T-cell (primary cell): Measurements from ENCODE around the gene SERPINA9. TPM values are rescaled to one million over a fixed set of nuclear protein-coding genes. Genes with fewer than 3 reads are reported as not detected.

Source experiments
- ATAC-seq, 4 experiments: fragments of 200-7000 bp in 3 of 4; fragments of 150-1000 bp in 1 of 4; cut with Tn5 transposase; replicated peaks in 1 of 4; 1 replicate in 3 of 4; 2 replicates in 1 of 4; pipeline ENCODE4 v1.10.0; 2021; ENCODE audit warnings: moderate library complexity in 3 of 4, mild to moderate bottlenecking in 2 of 4, moderate number of reproducible peaks in 1 of 4
- CTCF ChIA-PET, 2 donors: fragments of 300-600 bp; sonication (Branson Sonifier 250); formaldehyde crosslinking; loops; one replicate each; lab custom pipeline; 2022; ENCODE audit warnings: antibody characterized with exemption in 2 of 2; lab: Charles Lee
- POLR2A ChIA-PET, 2 donors: fragments of 300-600 bp; sonication (Branson Sonifier 250); formaldehyde crosslinking; loops; one replicate each; lab custom pipeline; 2022; ENCODE audit warnings: antibody characterized with exemption in 2 of 2; lab: Charles Lee
- DNase-seq, 35 experiments: peaks; one replicate each; pipeline versions ENCODE4 v3.0.0 to v3.0.0-alpha.2; 2013 to 2023
- H3K27ac ChIP-seq: one replicate; pipeline ENCODE4 v1.5.1; 2013; ENCODE audit warnings: low read length
- H3K27me3 ChIP-seq, 2 experiments: replicated peaks in 1 of 2; 1 replicate in 1 of 2; 2 replicates in 1 of 2; pipeline versions ENCODE4 v1.6.1 to v1.7.0; 2013; ENCODE audit warnings: low read length in 1 of 2, mixed read lengths in 1 of 2; ENCODE audit not compliant: control insufficient read depth in 2 of 2, insufficient read depth in 2 of 2; ENCODE audit errors: extremely low read depth in 1 of 2
- H3K36me3 ChIP-seq, 2 donors: 1 replicate in 1 of 2; 2 replicates in 1 of 2; pipeline versions ENCODE4 v1.6.1 to v1.7.0; 2013; ENCODE audit warnings: low read length in 1 of 2; ENCODE audit not compliant: control insufficient read depth in 2 of 2, insufficient read depth in 1 of 2; ENCODE audit errors: extremely low read depth in 1 of 2
- H3K4me1 ChIP-seq, 2 experiments: 1 replicate in 1 of 2; 2 replicates in 1 of 2; pipeline versions ENCODE4 v1.6.1 to v1.7.0; 2013; ENCODE audit warnings: low read length in 2 of 2, mixed read lengths in 1 of 2; ENCODE audit not compliant: insufficient read depth in 2 of 2, control insufficient read depth in 1 of 2; ENCODE audit errors: extremely low read depth in 1 of 2
- H3K4me3 ChIP-seq, 2 donors: 1 replicate in 1 of 2; 2 replicates in 1 of 2; pipeline versions ENCODE4 v1.5.1 to v1.7.0; 2013; ENCODE audit warnings: mild to moderate bottlenecking in 2 of 2, low read length in 1 of 2, moderate library complexity in 1 of 2; ENCODE audit not compliant: control insufficient read depth in 1 of 2; ENCODE audit errors: extremely low read depth in 1 of 2
- H3K9me3 ChIP-seq: 2 replicates; pipeline ENCODE4 v1.7.0; 2013
- H3K27ac Mint-ChIP-seq, 2 donors: one replicate each; pipeline ENCODE4 v1.8.0; 2020 to 2021; ENCODE audit warnings: mild to moderate bottlenecking in 2 of 2, mixed read lengths in 2 of 2
- H3K27me3 Mint-ChIP-seq, 2 donors: one replicate each; pipeline ENCODE4 v1.8.0; 2021 to 2022; ENCODE audit warnings: mixed read lengths in 2 of 2
- H3K36me3 Mint-ChIP-seq: one replicate; pipeline ENCODE4 v1.8.0; 2021; ENCODE audit warnings: mixed read lengths
- H3K4me1 Mint-ChIP-seq, 3 donors: one replicate each; pipeline ENCODE4 v1.8.0; 2020 to 2022; ENCODE audit warnings: mixed read lengths in 3 of 3, mild to moderate bottlenecking in 1 of 3
- H3K4me3 Mint-ChIP-seq, 3 donors: one replicate each; pipeline ENCODE4 v1.8.0; 2020 to 2022; ENCODE audit warnings: mild to moderate bottlenecking in 3 of 3, mixed read lengths in 3 of 3, moderate library complexity in 3 of 3
- H3K9me3 Mint-ChIP-seq, 3 donors: one replicate each; pipeline ENCODE4 v1.8.0; 2020 to 2022; ENCODE audit warnings: mixed read lengths in 3 of 3
- WGBS: methylation state at CpG from one replicate; pipeline ENCODE4 v1.1.5; 2013; ENCODE audit warnings: missing lambda C conversion rate; ENCODE audit not compliant: insufficient coverage; 5-methylcytosine and 5-hydroxymethylcytosine counted together
- total RNA-seq, 35 experiments: library from RNA in 6 of 35; stranded (reverse) in 6 of 35; fragments of 120-200 nt in 1 of 35; gene quantifications; one replicate each; pipeline versions ENCODE4 v1.2.1 to v1.2.4 and lab custom pipeline; 2013 to 2026

SERPINA9 gene
- total RNA-seq, 5 donors from 2014 or later (not counting 1 experiment from before 2014, with no cell fraction given) = not detected

DNA sequence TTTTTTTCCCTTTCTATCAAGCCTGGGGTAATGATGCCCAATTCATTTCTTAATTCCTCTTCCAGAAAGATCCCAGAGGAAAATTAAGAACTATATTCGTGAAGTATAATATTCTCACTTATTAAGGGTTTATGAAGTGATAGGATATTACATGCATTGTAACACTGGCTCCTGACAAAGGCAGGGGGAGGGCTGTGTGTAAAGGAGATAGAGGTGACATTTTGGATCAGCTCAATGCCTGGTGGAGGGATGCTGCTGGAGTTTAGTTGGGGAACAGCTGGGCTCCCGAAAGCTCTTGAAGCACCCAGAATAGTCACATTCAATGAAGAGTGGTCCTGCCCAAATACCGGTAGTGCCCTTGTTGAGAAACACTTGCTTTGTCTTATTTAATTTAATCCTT, 24.2 kb downstream of the SERPINA9 start:
- Histone ChIP-seq H3K9me3 (no peaks in the 10 kb centered on the region), H3K27me3 (peaks cover 0 to 11% of the 10 kb centered on the region in 2 experiments), H3K4me1 (no peaks in the 10 kb centered on the region), H3K36me3 (no peaks in the 10 kb centered on the region), H3K4me3 (no peak overlapping the region), H3K27ac (no peak overlapping the region)
- POLR2A ChIA-PET = no interaction called here
- Mint-ChIP-seq H3K9me3 (peaks cover 0 to 11% (median 8%) of the 10 kb centered on the region in 3 donors), H3K27me3 (peaks cover 4 to 18% of the 10 kb centered on the region in 2 donors), H3K27ac (no peak overlapping the region), H3K4me1 (no peaks in the 10 kb centered on the region), H3K36me3 (no peaks in the 10 kb centered on the region), H3K4me3 (no peak overlapping the region)
- DNase-seq (no peak), ATAC-seq (no peak)
- no CpG with 5 or more reads among the region's 3 CpGs for WGBS
- CTCF ChIA-PET = no interaction called here

DNA sequence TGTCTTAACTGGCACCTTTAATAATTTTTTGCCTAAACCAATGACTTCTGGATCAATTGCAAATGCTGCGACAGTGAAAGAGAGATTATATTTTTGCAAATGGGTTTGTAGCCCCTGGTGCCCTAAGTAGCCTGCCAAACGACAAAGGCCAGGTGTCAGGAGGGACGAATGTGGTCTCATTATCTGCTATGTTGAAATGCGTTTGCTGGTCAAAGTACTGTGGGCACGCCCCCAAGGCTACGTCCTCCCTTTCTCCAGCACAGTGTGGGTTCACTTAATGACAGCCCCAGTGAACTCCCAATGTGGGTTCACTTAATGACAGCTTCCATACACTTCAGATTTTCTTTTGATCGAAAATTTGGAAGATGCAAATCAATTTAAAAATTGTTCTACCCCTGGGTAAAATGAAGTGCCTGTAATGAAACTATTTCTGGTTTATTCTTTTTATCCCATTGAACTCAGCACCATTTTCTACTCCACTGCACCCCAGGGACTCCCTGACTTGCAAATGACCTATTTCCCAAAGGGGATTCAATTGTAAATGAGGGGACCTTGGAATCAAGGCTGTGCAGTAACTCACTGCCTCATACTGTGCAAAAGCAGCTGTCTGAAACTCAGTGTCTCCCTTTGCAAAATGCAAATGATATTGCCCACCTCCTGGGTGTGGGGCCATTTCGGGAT, 24.8 kb downstream of the SERPINA9 start:
- WGBS = 49% methylated on average over 3 of the region's 8 CpGs
- peaks cover 0 to 9% (median 8%) of the 10 kb centered on the region in 3 donors for H3K9me3 Mint-ChIP-seq
- no peak overlapping the region for H3K4me3 ChIP-seq
- CTCF ChIA-PET = no interaction called here
- H3K27ac Mint-ChIP-seq = no peak overlapping the region
- DNase-seq = no peak
- POLR2A ChIA-PET = no interaction called here
- H3K36me3 ChIP-seq = no peaks in the 10 kb centered on the region
- H3K4me1 Mint-ChIP-seq = no peaks in the 10 kb centered on the region
- H3K27ac ChIP-seq = no peak overlapping the region
- peaks cover 0 to 11% of the 10 kb centered on the region in 2 experiments for H3K27me3 ChIP-seq
- H3K36me3 Mint-ChIP-seq = no peaks in the 10 kb centered on the region
- H3K9me3 ChIP-seq = no peaks in the 10 kb centered on the region
- no peaks in the 10 kb centered on the region for H3K4me1 ChIP-seq
- no peak for ATAC-seq
- no peak overlapping the region for H3K4me3 Mint-ChIP-seq
- H3K27me3 Mint-ChIP-seq = peaks cover 3 to 18% of the 10 kb centered on the region in 2 donors

DNA sequence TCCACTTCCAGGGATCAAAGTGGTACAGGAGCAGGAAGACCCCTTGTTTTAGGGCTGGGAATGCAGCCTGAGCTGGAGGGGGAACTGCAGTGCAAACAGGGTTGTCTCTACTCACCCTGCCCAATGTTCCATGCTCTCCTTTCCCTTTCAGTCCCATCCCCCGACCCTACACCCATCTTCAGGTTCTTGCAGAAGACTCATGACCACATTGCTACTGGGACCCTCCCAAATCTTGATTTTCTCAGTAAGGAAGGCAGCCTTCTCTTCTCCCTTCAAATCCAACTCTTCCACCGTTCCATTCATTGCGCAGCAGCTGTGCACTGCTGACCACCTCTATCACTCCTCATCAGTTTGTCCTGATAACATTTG, 25.3 kb downstream of the SERPINA9 start:
- no peak for DNase-seq
- Histone ChIP-seq H3K36me3 (no peaks in the 10 kb centered on the region), H3K27me3 (peaks cover 0 to 11% of the 10 kb centered on the region in 2 experiments), H3K4me1 (no peaks in the 10 kb centered on the region), H3K9me3 (no peaks in the 10 kb centered on the region), H3K27ac (no peak overlapping the region), H3K4me3 (no peak overlapping the region)
- Mint-ChIP-seq H3K4me1 (no peaks in the 10 kb centered on the region), H3K27me3 (peaks cover 3 to 18% of the 10 kb centered on the region in 2 donors), H3K36me3 (no peaks in the 10 kb centered on the region), H3K4me3 (no peak overlapping the region), H3K27ac (no peak overlapping the region), H3K9me3 (peaks cover 0 to 11% (median 4%) of the 10 kb centered on the region in 3 donors)
- ChIA-PET POLR2A (no interaction called here), CTCF (no interaction called here)
- 42% methylated on average over 2 of the region's 3 CpGs for WGBS
- ATAC-seq = no peak

DNA sequence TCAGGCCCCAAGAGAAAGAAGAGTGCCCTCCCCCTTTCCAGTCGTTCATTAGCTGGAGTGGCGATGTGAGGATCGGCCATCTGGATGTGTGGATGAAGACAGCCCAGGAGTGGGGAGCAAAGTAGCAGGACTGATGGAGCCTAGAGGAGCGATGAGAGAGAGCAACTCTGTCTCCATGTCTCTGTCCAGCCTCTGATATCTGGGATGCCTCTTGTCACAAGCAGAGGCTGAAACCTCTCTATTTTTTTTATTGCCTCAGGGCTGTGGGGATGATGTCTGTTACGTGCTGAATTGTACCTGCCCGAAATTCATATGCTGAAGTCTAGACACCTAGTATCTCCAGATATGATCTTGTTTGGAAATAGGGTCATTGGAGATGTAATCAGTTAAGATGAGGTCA, 26.1 kb downstream of the SERPINA9 start:
- no peaks in the 10 kb centered on the region for H3K36me3 ChIP-seq
- Mint-ChIP-seq H3K27me3 (peaks cover 3 to 18% of the 10 kb centered on the region in 2 donors), H3K9me3 (peaks cover 0 to 11% (median 4%) of the 10 kb centered on the region in 3 donors), H3K36me3 (no peaks in the 10 kb centered on the region), H3K27ac (no peak overlapping the region), H3K4me3 (no peak overlapping the region), H3K4me1 (no peaks in the 10 kb centered on the region)
- no peak for ATAC-seq
- 83% methylated on average over 2 of the region's 6 CpGs for WGBS
- H3K27me3 ChIP-seq = peaks cover 0 to 11% of the 10 kb centered on the region in 2 experiments
- H3K4me1 ChIP-seq = no peaks in the 10 kb centered on the region
- POLR2A ChIA-PET = interaction anchor here in 1 of 2 donors (0.6 to 0.7 kb wide), 2 partner anchors 22 to 210 kb away, joined by 8 to 12 read pairs; no protein-coding TSS in a partner anchor
- no peaks in the 10 kb centered on the region for H3K9me3 ChIP-seq
- CTCF ChIA-PET = no interaction called here
- no peak overlapping the region for H3K4me3 ChIP-seq
- no peak for DNase-seq
- no peak overlapping the region for H3K27ac ChIP-seq

DNA sequence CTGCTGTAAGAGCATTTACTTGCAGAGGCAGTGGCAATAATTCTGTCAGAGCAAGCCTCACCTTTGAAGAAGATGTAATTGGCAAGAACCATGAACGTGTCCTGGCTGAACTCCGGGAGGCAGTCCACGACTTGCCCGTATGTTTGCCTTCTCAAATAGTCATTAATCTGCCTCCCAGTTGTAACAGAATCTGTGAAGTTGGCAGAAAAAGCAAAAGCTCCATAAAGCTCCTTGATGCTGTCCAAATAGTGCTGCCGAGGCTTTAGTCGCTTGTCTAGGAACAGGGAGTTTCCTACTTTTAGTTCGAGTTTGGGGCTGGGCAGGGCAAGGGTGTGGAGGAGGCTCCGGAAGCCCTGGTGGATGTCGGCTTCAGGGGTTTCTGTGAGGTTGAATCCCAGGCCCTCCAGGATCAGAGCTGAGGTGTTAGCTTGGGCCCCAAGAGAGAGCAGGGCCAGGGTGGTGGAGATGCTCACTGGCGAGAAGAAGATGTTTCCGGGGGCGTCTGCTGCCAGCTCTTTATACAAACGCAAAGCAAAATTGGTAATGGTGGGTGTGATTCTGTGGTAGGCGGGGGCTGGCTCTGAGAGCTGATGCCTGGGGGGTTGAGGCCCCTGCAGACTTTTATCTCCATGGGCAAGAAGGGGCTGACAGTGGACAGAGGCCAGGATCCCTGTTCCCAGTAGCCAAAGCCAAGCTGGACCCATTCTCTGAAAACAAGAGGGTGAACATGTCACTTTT, 27.8 kb downstream of the SERPINA9 start:
- ATAC-seq (no peak), DNase-seq (no peak)
- Mint-ChIP-seq H3K27ac (no peak overlapping the region), H3K9me3 (peaks cover 0 to 3% (median 0%) of the 10 kb centered on the region in 3 donors), H3K4me1 (no peaks in the 10 kb centered on the region), H3K27me3 (peaks cover 3 to 8% of the 10 kb centered on the region in 2 donors), H3K36me3 (no peaks in the 10 kb centered on the region), H3K4me3 (no peak overlapping the region)
- Histone ChIP-seq H3K4me1 (no peaks in the 10 kb centered on the region), H3K27ac (no peak overlapping the region), H3K27me3 (peaks cover 0 to 11% of the 10 kb centered on the region in 2 experiments), H3K4me3 (no peak overlapping the region), H3K9me3 (no peaks in the 10 kb centered on the region), H3K36me3 (no peaks in the 10 kb centered on the region)
- ChIA-PET CTCF (interaction anchor here in 1 of 2 donors (0.6 kb wide), 1 partner anchor 12 kb away, joined by 3 read pairs; no protein-coding TSS in a partner anchor), POLR2A (no interaction called here)
- WGBS = 90% methylated on average over 13 of the region's 14 CpGs

DNA sequence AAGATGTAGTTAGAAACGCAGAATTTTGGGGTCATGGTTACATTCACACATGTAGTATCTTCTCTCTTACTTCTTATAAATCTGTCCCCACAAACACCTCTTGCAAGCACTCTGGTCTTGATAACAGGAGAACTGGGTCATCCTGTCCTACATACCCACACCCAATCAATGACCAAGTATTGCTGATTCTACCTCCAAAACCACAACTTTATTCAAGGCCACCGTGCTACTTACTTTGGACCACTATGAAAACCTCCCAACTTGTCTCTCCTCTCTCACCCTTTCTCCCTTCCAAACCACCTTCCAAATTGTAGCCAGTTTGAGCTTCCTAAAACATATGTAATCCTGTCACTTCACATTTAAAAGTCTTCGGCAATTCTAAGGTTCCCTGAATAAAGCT, 28.8 kb downstream of the SERPINA9 start:
- Histone ChIP-seq H3K27me3 (peaks cover 0 to 11% of the 10 kb centered on the region in 2 experiments), H3K36me3 (no peaks in the 10 kb centered on the region), H3K27ac (no peak overlapping the region), H3K9me3 (no peaks in the 10 kb centered on the region), H3K4me1 (no peaks in the 10 kb centered on the region), H3K4me3 (no peak overlapping the region)
- Mint-ChIP-seq H3K27me3 (peaks cover 3 to 5% of the 10 kb centered on the region in 2 donors), H3K4me1 (no peaks in the 10 kb centered on the region), H3K27ac (no peak overlapping the region), H3K9me3 (peaks cover 0 to 3% (median 0%) of the 10 kb centered on the region in 3 donors), H3K36me3 (no peaks in the 10 kb centered on the region), H3K4me3 (no peak overlapping the region)
- POLR2A ChIA-PET = no interaction called here
- CTCF ChIA-PET = interaction anchor here in 1 of 2 donors (0.6 kb wide), 1 partner anchor 13 kb away, joined by 3 read pairs; no protein-coding TSS in a partner anchor
- ATAC-seq (no peak), DNase-seq (no peak)
- 85% methylated on average over 1 of the region's 3 CpGs for WGBS
